Omental fat pad (tissue), 4 donors: Measurements from ENCODE around the gene GATD1. TPM values are rescaled to one million over a fixed set of nuclear protein-coding genes. Genes with fewer than 3 reads are reported as not detected.

Source experiments
- ATAC-seq: fragments of 150-250 bp; one replicate; pipeline ENCODE4 v1.9.1; 2016; ENCODE audit warnings: mild to moderate bottlenecking, moderate library complexity; ENCODE audit not compliant: low FRiP score
- DNase-seq: peaks from one replicate; pipeline ENCODE4 v3.0.0-alpha.2; 2019; ENCODE audit warnings: low spot score
- total RNA-seq, 4 donors: library from RNA; depleted of rRNA; stranded (reverse); fragments of >200 nt; gene quantifications; one replicate each; pipeline ENCODE4 v1.1.0, GENCODE V29; 2016
- TF ChIP-seq, protein P1 (sequence below), 3 donors: fragments of 450-650 bp; IDR thresholded peaks; one replicate each; pipeline ENCODE4 v1.5.1; 2016 to 2017; ENCODE audit warnings: antibody characterized with exemption in 3 of 3, mild to moderate bottlenecking in 3 of 3, moderate library complexity in 2 of 3

The GATD1 gene
- total RNA-seq, 4 donors from 2014 or later: 12.5 to 19.8 (median 15.1) TPM

DNA sequence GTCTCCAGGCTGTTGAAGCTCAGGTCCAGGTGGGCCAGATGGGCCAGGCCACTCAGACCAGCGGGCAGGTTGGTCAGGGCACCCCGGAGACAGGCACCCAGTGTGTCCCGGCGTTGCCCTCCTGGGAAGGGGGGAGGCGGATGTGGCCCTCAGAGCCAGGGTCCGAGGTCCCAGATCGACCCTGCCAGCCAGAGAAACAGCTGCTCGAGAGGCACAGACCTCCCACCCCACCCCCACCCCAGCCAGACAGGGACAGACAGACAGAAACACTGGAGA lies 26.1 kb upstream of the GATD1 start:
- TF ChIP-seq, protein P1, sequence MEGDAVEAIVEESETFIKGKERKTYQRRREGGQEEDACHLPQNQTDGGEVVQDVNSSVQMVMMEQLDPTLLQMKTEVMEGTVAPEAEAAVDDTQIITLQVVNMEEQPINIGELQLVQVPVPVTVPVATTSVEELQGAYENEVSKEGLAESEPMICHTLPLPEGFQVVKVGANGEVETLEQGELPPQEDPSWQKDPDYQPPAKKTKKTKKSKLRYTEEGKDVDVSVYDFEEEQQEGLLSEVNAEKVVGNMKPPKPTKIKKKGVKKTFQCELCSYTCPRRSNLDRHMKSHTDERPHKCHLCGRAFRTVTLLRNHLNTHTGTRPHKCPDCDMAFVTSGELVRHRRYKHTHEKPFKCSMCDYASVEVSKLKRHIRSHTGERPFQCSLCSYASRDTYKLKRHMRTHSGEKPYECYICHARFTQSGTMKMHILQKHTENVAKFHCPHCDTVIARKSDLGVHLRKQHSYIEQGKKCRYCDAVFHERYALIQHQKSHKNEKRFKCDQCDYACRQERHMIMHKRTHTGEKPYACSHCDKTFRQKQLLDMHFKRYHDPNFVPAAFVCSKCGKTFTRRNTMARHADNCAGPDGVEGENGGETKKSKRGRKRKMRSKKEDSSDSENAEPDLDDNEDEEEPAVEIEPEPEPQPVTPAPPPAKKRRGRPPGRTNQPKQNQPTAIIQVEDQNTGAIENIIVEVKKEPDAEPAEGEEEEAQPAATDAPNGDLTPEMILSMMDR (IDR thresholded peaks at IDR 0.05): no peak
- ATAC-seq (no peak), DNase-seq (no peak)

DNA sequence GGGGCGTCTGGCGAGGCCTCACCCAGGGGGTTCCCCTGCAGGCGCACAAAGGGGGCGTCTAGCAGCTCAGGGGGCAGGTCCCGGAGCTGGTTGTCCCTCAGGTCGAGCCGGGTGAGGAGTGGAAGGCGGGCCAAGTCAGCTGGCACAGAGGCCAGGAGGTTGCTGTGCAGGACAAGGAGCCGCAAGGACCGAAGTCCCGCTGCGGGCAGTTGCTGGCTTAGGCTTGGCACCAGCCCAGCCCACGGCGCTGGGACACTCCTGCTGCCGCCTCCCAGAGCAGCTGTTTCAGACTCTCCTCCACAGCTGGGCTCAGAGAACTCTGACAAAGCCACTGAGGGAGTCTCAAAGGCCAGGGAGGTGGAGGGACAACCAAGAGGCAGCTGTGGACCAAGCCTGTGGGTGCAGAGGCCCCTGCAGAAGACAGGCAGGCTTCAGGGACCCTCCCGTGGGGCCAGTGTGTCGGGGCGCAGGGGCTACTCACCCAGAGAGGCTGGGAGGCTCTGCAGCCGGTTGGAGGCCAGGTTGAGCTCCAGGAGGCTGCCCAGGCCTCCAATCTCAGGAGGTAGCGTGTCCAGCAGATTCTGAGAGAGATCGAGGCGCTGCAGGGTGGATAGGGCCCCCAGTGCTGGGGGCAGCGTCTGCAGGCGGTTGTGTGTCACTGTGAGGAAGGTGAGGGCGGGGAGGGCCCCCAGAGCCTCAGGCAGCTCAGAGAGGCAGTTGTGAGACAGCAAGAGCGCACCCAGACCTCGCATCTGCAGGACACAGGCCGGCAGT lies 25.6 kb upstream of the GATD1 start:
- DNase-seq: no peak
- TF ChIP-seq, protein P1 (IDR thresholded peaks at IDR 0.05): no peak
- no peak for ATAC-seq

DNA sequence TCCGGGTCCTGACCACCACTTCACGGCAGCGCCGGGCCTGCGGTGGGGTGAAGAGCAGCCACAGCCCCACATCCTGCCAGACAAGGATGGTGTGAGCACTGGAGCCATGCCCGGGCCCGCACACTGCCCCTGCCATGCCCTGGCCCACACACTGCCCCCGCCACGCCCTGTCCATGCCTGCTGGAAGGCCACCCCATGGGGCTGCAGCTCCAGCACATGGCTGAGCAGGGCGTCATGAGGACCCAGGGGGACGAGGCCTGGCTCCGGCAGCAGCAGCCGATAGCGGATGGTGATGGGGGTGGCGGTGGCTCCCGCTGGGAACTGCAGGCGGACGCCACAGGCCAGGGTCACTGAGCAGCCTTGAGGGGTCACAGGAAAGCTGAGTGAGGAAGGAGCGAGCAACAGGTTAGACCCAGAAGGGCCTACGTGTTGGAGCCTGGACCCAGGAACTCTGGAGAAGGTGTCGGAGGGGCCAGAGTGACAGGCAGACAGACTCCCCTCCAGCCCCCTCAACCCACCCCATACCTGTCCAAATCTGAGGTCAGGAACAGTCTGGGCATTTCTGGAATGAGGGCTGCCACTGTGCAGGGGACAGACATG lies 24.8 kb upstream of the GATD1 start:
- ATAC-seq (no peak), DNase-seq (no peak)
- TF ChIP-seq, protein P1 (IDR thresholded peaks at IDR 0.05): no peak

DNA sequence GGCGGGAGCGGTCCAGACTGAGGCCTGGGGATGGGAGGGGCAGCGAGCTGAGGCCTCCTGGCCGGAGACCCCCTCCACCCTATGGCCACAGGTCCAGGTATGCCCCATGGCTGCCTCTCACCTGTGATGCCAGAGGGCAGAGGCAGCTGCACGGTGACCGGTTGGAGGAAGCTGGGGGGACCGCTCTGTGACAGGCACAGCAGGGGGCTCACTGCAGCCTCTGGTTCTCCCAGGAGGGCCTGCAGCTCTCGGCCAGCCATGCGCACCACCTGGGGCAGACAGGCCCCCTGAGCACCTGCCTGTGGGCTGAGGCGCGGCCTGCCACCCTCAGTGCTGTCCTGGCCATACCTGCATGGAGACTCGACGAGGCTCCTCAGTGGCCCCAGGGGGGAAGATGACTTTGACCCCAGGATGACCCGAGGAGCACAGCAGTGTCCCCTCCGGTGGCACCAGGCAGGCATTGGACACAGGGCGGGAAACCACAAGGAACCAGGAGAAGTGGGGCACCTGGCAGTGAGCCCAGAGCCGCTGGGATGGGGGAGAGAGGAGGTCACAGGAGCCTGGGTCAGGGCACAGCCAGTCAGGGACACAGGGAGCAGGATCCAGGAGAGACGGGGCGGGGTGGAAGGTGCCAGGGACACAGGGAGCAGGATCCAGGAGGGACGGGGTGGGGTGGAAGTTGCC lies 24.0 kb upstream of the GATD1 start:
- ATAC-seq: no peak
- no peak for DNase-seq
- TF ChIP-seq, protein P1 (IDR thresholded peaks at IDR 0.05): no peak

DNA sequence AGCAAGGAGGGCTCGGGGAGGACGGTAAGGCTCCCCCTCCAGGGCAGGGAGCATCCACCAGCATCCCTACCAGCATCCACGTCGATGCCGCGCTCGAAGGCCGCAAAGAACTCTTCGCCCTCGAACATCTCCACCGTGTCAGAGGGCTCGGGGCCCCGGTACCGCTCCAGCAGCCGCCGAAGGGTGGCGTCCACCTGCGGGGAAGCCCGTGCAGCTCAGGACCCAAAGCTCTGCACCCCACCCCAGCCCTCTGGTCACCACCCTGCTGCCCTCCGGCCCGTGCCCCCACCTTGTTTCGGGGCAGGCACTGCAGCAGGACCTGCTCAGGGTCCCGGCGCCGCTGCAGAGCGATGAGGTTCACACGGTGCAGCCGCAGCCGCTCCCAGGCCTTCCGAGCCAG lies 23.2 kb upstream of the GATD1 start:
- TF ChIP-seq, protein P1 (IDR thresholded peaks at IDR 0.05): no peak
- DNase-seq (no peak), ATAC-seq (no peak)

DNA sequence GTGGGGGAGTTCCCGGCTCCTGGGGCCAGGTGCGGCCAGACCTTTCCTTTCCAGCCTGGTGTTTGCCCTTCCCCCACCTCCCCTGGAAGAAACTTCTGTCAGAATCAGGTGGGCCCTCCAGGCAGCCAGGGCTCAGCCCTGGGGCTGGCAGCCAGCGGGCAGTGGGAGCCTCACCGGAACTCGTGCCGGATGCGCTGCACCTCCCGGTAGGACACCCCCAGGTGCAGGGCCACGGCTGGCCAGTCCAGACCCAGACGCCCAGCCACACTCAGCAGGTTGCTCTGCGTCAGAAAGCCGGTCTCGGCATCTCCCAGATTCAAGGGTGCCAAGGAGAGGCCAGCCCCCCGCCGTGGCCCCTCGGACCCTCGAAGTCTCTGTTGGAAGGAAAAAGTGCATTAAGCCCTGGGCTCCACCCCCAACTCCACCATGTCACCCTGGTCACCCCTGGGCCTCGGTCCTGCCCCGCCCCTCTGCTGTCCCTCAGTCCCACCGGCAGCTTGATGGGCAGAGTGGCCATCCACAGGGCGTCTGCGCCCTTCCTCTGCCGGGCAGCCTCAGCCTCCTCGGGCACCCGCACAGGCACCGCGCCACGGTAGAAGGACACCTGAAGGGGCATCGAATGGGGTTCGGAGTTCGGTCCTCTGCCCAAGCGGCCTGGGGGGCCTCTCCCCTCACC lies 22.5 kb upstream of the GATD1 start:
- TF ChIP-seq, protein P1 (IDR thresholded peaks at IDR 0.05): no peak
- DNase-seq (no peak), ATAC-seq (no peak)
